IMR-90 (cell line): ENCODE data around the gene TLNRD1. TPM values are rescaled to one million over a fixed set of nuclear protein-coding genes. Genes with fewer than 3 reads are reported as not detected.
A peak's percentile ranks its signal among the peaks of the same experiment; 100 is the strongest.

ENCODE experiments used
- ATAC-seq: fragments of 200-7000 bp; cut with Tn5 transposase; 2 replicates; pipeline ENCODE4 v1.9.1; 2020; ENCODE audit warnings: low read depth, mild to moderate bottlenecking, moderate library complexity
- BruUV-seq: library from RNA; stranded (reverse); fragments of 400-500 nt; replicated peaks from 2 replicates; lab custom pipeline; 2021; lab: Mats Ljungman, UMichigan
- CTCF ChIA-PET: fragments of 300-600 bp; formaldehyde crosslinking; extraction: SDS; loops from one replicate; lab custom pipeline; 2021; ENCODE audit warnings: antibody characterized with exemption; lab: Yijun Ruan, JAX
- POLR2A ChIA-PET: fragments of 300-600 bp; sonication (Branson Sonifier 250); formaldehyde crosslinking; loops from one replicate; lab custom pipeline; 2022; ENCODE audit warnings: antibody characterized with exemption; ENCODE audit not compliant: unreplicated experiment; lab: Charles Lee
- DNase-seq: peaks from one replicate; pipeline ENCODE4 v3.0.0; 2013
- H2AFZ ChIP-seq: replicated peaks from 2 replicates; pipeline ENCODE3; 2013; ENCODE audit warnings: low read length, mild to moderate bottlenecking; ENCODE audit not compliant: poor library complexity
- H2AK5ac ChIP-seq: 2 replicates; pipeline ENCODE4 v1.6.1; 2013; ENCODE audit warnings: low read depth, low read length, inconsistent platforms
- H2AK9ac ChIP-seq: replicated peaks from 2 replicates; pipeline ENCODE3; 2013; ENCODE audit warnings: mild to moderate bottlenecking, low read depth, low read length, moderate library complexity; ENCODE audit not compliant: poor library complexity
- H2BK120ac ChIP-seq: 2 replicates; pipeline ENCODE4 v1.6.1; 2013; ENCODE audit warnings: low read depth, low read length, inconsistent platforms
- H2BK15ac ChIP-seq: 3 replicates; pipeline ENCODE4 v1.6.1; 2013; ENCODE audit warnings: low read depth, low read length, inconsistent platforms
- H2BK20ac ChIP-seq: 2 replicates; pipeline ENCODE4 v1.6.1; 2013; ENCODE audit warnings: low read depth, mild to moderate bottlenecking, inconsistent platforms, low read length, moderate library complexity
- H2BK5ac ChIP-seq: 2 replicates; pipeline ENCODE4 v1.6.1; 2013; ENCODE audit warnings: mild to moderate bottlenecking, low read depth, low read length, inconsistent platforms; ENCODE audit not compliant: poor library complexity, severe bottlenecking
- H3K14ac ChIP-seq: replicated peaks from 2 replicates; pipeline ENCODE4 v1.6.1; 2013; ENCODE audit warnings: low read depth, low read length, inconsistent platforms
- H3K18ac ChIP-seq: 2 replicates; pipeline ENCODE4 v1.6.1; 2013; ENCODE audit warnings: low read depth, low read length, control low read depth
- H3K23ac ChIP-seq: 2 replicates; pipeline ENCODE4 v1.6.1; 2013; ENCODE audit warnings: low read depth, low read length, inconsistent platforms
- H3K27ac ChIP-seq: 2 replicates; pipeline ENCODE4 v1.5.1; 2013; ENCODE audit warnings: mild to moderate bottlenecking, control low read depth, low read length; ENCODE audit not compliant: insufficient read depth
- H3K27me3 ChIP-seq: 2 replicates; pipeline ENCODE4 v1.6.1; 2013; ENCODE audit warnings: low read length; ENCODE audit not compliant: control insufficient read depth, insufficient read depth
- H3K36me3 ChIP-seq: 2 replicates; pipeline ENCODE4 v1.6.1; 2013; ENCODE audit warnings: low read length, mixed read lengths; ENCODE audit not compliant: control insufficient read depth, insufficient read depth
- H3K4ac ChIP-seq: 2 replicates; pipeline ENCODE4 v1.6.1; 2013; ENCODE audit warnings: low read depth, low read length, inconsistent platforms
- H3K4me1 ChIP-seq: 2 replicates; pipeline ENCODE4 v1.6.1; 2013; ENCODE audit warnings: low read length, mixed read lengths; ENCODE audit not compliant: control insufficient read depth, insufficient read depth
- H3K4me2 ChIP-seq: 2 replicates; pipeline ENCODE4 v1.6.1; 2013; ENCODE audit warnings: low read depth, mild to moderate bottlenecking, control low read depth, low read length, moderate library complexity
- H3K4me3 ChIP-seq: 2 replicates; pipeline ENCODE4 v1.5.1; 2013; ENCODE audit warnings: low read depth, mild to moderate bottlenecking, control low read depth, low read length, moderate library complexity; ENCODE audit not compliant: insufficient read depth
- H3K56ac ChIP-seq: 2 replicates; pipeline ENCODE4 v1.6.1; 2013; ENCODE audit warnings: low read length, inconsistent platforms; ENCODE audit not compliant: insufficient read depth; ENCODE audit errors: extremely low read depth
- H3K79me1 ChIP-seq, 2 experiments: 2 replicates each; pipeline ENCODE4 v1.6.1; 2013; ENCODE audit warnings: low read length in 2 of 2, inconsistent platforms in 1 of 2, low read depth in 1 of 2
- H3K9ac ChIP-seq: 2 replicates; pipeline ENCODE4 v1.6.1; 2013; ENCODE audit warnings: low read depth, low read length, control low read depth
- H3K9me1 ChIP-seq: 2 replicates; pipeline ENCODE4 v1.6.1; 2013; ENCODE audit warnings: low read length, inconsistent platforms; ENCODE audit not compliant: insufficient read depth
- H3K9me3 ChIP-seq: 2 replicates; pipeline ENCODE4 v1.6.1; 2013; ENCODE audit warnings: low read length; ENCODE audit not compliant: control insufficient read depth, insufficient read depth
- H4K20me1 ChIP-seq: 2 replicates; pipeline ENCODE4 v1.6.1; 2013; ENCODE audit warnings: low read length, inconsistent platforms; ENCODE audit not compliant: insufficient read depth
- H4K5ac ChIP-seq: 2 replicates; pipeline ENCODE4 v1.6.1; 2013; ENCODE audit warnings: mild to moderate bottlenecking, low read depth, low read length, control low read depth
- H4K8ac ChIP-seq, 2 experiments: 2 replicates each; pipeline ENCODE4 v1.6.1; 2013; ENCODE audit warnings: low read depth in 2 of 2, low read length in 2 of 2, control low read depth in 1 of 2, inconsistent platforms in 1 of 2
- H4K91ac ChIP-seq: 2 replicates; pipeline ENCODE4 v1.6.1; 2013; ENCODE audit warnings: low read depth, low read length, inconsistent platforms; ENCODE audit not compliant: insufficient read depth
- MAFK ChIP-seq: IDR thresholded peaks from 2 replicates; pipeline ENCODE4 v1.6.1; 2012; ENCODE audit warnings: low read depth, low read length, improper control_type of control experiment
- NFE2L2 ChIP-seq: fragments of 150-350 bp; IDR thresholded peaks from 2 replicates; pipeline ENCODE4 v1.6.1; 2016; ENCODE audit warnings: low read depth, mild to moderate bottlenecking, low read length
- RFX5 ChIP-seq: IDR thresholded peaks from 2 replicates; pipeline ENCODE4 v1.8.0; 2012; ENCODE audit warnings: low read depth, mild to moderate bottlenecking, low read length, moderate library complexity
- USF2 ChIP-seq: fragments of 150-350 bp; IDR thresholded peaks from 2 replicates; pipeline ENCODE4 v1.6.1; 2017; ENCODE audit warnings: mild to moderate bottlenecking, antibody characterized with exemption, low read length, low read depth
- WGBS, 2 experiments: methylation state at CpG; one replicate each; pipeline versions ENCODE4 v1.1.5 to v1.1.7; 2013; ENCODE audit warnings: missing lambda C conversion rate in 2 of 2; ENCODE audit not compliant: insufficient read length in 1 of 2; ENCODE audit errors: extremely low coverage in 2 of 2; 5-methylcytosine and 5-hydroxymethylcytosine counted together
- dilution Hi-C: fragments of 300-500 bp; cut with HindIII; formaldehyde crosslinking; loops from one replicate; pipeline ENCODE4 v1.14.3; 2018; ENCODE audit warnings: low sequenced_read_pairs; ENCODE audit not compliant: unreplicated experiment
- in situ Hi-C: fragments of 300-500 bp; cut with MboI; formaldehyde crosslinking; loops from 3 replicates; pipeline ENCODE4 v1.14.3; 2019; ENCODE audit warnings: low sequenced_read_pairs, inconsistent platforms, mixed read lengths
- intact Hi-C: fragments of 100-400 bp; cut with micrococcal nuclease; formaldehyde crosslinking; loops from 2 replicates; pipeline ENCODE4 v1.10.0; 2022
- polyA plus RNA-seq, 3 experiments: library from polyadenylated mRNA; depleted of rRNA; stranded (reverse); fragments of >200 nt; gene quantifications; 2 replicates each; pipeline ENCODE4 v1.2.3, GENCODE V29; 2012; ENCODE audit warnings: low replicate concordance in 1 of 3
- total RNA-seq: library from RNA; depleted of rRNA; stranded (reverse); fragments of >200 nt; gene quantifications from 2 replicates; pipeline ENCODE4 v1.2.3, GENCODE V29; 2012

TLNRD1 gene
- total and polyA plus RNA-seq, 2 of the 4 experiments (the other 2 are of a cell fraction) = 2.2 to 6.8 TPM

- Histone ChIP-seq H3K18ac (peak overlapping the region; percentile 5; the same call in 1 of the 2 replicates), H2BK120ac (no peak overlapping the region), H2BK20ac (no peak overlapping the region), H3K4me3 (no peak overlapping the region), H2AFZ (no peak overlapping the region), H2AK5ac (peak overlapping the region; percentile 6; the same call in 1 of the 2 replicates), H3K27ac (peak overlapping the region; percentile 30; the same call in 1 of the 2 replicates), H2BK15ac (0 out of 3 replicates have a peak overlapping the region, but pooled peaks have one; percentile 4), H3K23ac (peak overlapping the region; percentile 29; the same call in 1 of the 2 replicates), H3K79me1 (peaks cover 9 to 35% of the 10 kb centered on the region in 2 experiments), H3K9me1 (peaks cover 19% of the 10 kb centered on the region), H3K9ac (no peak overlapping the region), H4K8ac (peak overlapping the region; percentile 6 to 48; a peak in 3 of 4 replicates), H2BK5ac (peak overlapping the region; percentile 12), H3K56ac (no peak overlapping the region), H3K4me1 (peaks cover 6% of the 10 kb centered on the region), H3K27me3 (no peaks in the 10 kb centered on the region), H3K14ac (no peak overlapping the region), H3K9me3 (no peaks in the 10 kb centered on the region), H4K20me1 (peaks cover 13% of the 10 kb centered on the region; the same call in 1 of the 2 replicates), H4K5ac (no peak overlapping the region), H4K91ac (no peak overlapping the region), H3K4me2 (no peak overlapping the region), H3K4ac (peak overlapping the region; percentile 59), H2AK9ac (no peak overlapping the region), H3K36me3 (no peaks in the 10 kb centered on the region)
- in situ Hi-C loops = loop anchor here (10.0 kb wide), 1 partner anchor 274 kb away; no protein-coding TSS in a partner anchor
- no TSS peak for BruUV-seq
- TF ChIP-seq MAFK = no peak
- no peak for TF ChIP-seq USF2
- TF ChIP-seq NFE2L2 = no peak
- no peak for TF ChIP-seq RFX5
- no CpG with 5 or more reads among the region's 1 CpG for WGBS, 2 experiments
- POLR2A ChIA-PET = interaction anchor here (1.0 kb wide), 1 partner anchor 10 kb away, joined by 3 read pairs; the partner anchor contains the start of gene TLNRD1
- DNase-seq = no peak
- intact Hi-C loops = no loop called here
- CTCF ChIA-PET = interaction anchor here (0.6 to 1.6 kb wide), 3 partner anchors 72 to 423 kb away, joined by 3 to 8 read pairs (median 5); no protein-coding TSS in a partner anchor
- ATAC-seq = no peak
- dilution Hi-C loops = no loop called here
Measured at GRCh38 chr15:80990955-80991354, 9.8 kb upstream of the TLNRD1 start.
